SK-N-SH (cell line): ENCODE results near the gene COL8A2. TPM values are rescaled to one million over a fixed set of nuclear protein-coding genes. Genes with fewer than 3 reads are reported as not detected.

ENCODE experiments used
- CTCF ChIA-PET: fragments of 300-600, 350-600 bp; formaldehyde crosslinking; extraction: SDS; loops from one replicate; lab custom pipeline; 2021; lab: Yijun Ruan, JAX
- POLR2A ChIA-PET: fragments of 350-600 bp; sonication (Branson Sonifier 250); formaldehyde crosslinking; extraction: SDS; loops from one replicate; lab custom pipeline; 2020; ENCODE audit warnings: antibody characterized with exemption, inconsistent platforms; lab: Yijun Ruan, JAX
- DNase-seq: peaks from one replicate; pipeline ENCODE4 v3.0.0; 2012
- H2AFZ ChIP-seq: fragments of 200-600 bp; sonication (generic); 2 replicates; pipeline ENCODE4 v1.8.1; 2016; ENCODE audit warnings: antibody characterized with exemption, mild to moderate bottlenecking, low read depth
- H3F3A ChIP-seq: fragments of 200-600 bp; sonication (generic); replicated peaks from 2 replicates; pipeline ENCODE3; 2016; ENCODE audit warnings: antibody characterized with exemption, mild to moderate bottlenecking; ENCODE audit not compliant: insufficient read depth
- H3K27ac ChIP-seq, 2 experiments: fragments of 200-500 bp in 1 of 2; fragments of 200-600 bp in 1 of 2; sonication (Bioruptor generic) in 1 of 2; sonication (generic), shearing (Covaris generic) in 1 of 2; 2 replicates each; pipeline versions ENCODE4 v1.5.1 to v1.6.1; 2014 to 2016; ENCODE audit warnings: low read depth in 2 of 2, inconsistent platforms in 1 of 2, low read length in 1 of 2, mild to moderate bottlenecking in 1 of 2, mixed read lengths in 1 of 2
- H3K27me3 ChIP-seq: fragments of 200-600 bp; sonication (generic), shearing (Covaris generic); 2 replicates; pipeline ENCODE4 v1.6.1; 2016; ENCODE audit warnings: mixed run types; ENCODE audit not compliant: insufficient read depth
- H3K36me3 ChIP-seq, 2 experiments: fragments of 200-500 bp in 1 of 2; fragments of 200-600 bp in 1 of 2; sonication (Bioruptor generic) in 1 of 2; sonication (generic) in 1 of 2; replicated peaks in 1 of 2; 2 replicates each; pipeline versions ENCODE3 to v1.5.1; 2014 to 2016; ENCODE audit warnings: low read length in 1 of 2, mild to moderate bottlenecking in 1 of 2; ENCODE audit not compliant: insufficient read depth in 2 of 2, control insufficient read depth in 1 of 2
- H3K4me1 ChIP-seq, 2 experiments: fragments of 200-500 bp in 1 of 2; fragments of 200-600 bp in 1 of 2; sonication (Bioruptor generic) in 1 of 2; sonication (generic), shearing (Covaris generic) in 1 of 2; 2 replicates each; pipeline versions ENCODE4 v1.5.1 to v1.6.1; 2014 to 2016; ENCODE audit warnings: low read depth in 1 of 2, low read length in 1 of 2, mixed run types in 1 of 2; ENCODE audit not compliant: insufficient read depth in 2 of 2, control insufficient read depth in 1 of 2
- H3K4me2 ChIP-seq: fragments of 200-600 bp; sonication (generic), shearing (Covaris generic); 2 replicates; pipeline ENCODE4 v1.6.1; 2017; ENCODE audit warnings: mixed run types
- H3K4me3 ChIP-seq, 2 experiments: fragments of 200-500 bp in 1 of 2; fragments of 200-600 bp in 1 of 2; sonication (Bioruptor generic) in 1 of 2; sonication (generic), shearing (Covaris generic) in 1 of 2; 2 replicates each; pipeline versions ENCODE4 v1.5.1 to v1.8.1; 2014 to 2016; ENCODE audit warnings: low read depth in 2 of 2, inconsistent platforms in 1 of 2, low read length in 1 of 2, mild to moderate bottlenecking in 1 of 2, mixed read lengths in 1 of 2, moderate library complexity in 1 of 2
- H3K79me2 ChIP-seq: fragments of 200-600 bp; sonication (generic); 2 replicates; pipeline ENCODE4 v1.8.1; 2017; ENCODE audit warnings: mild to moderate bottlenecking; ENCODE audit not compliant: insufficient read depth
- H3K9ac ChIP-seq: fragments of 200-600 bp; sonication (generic); 2 replicates; pipeline ENCODE4 v1.6.1; 2017; ENCODE audit warnings: mixed run types
- H3K9me2 ChIP-seq: fragments of 200-600 bp; sonication (generic); 2 replicates; pipeline ENCODE4 v1.6.1; 2017; ENCODE audit warnings: mixed run types
- H3K9me3 ChIP-seq: fragments of 200-600 bp; sonication (generic); 2 replicates; pipeline ENCODE4 v1.6.1; 2017; ENCODE audit warnings: mixed run types, mild to moderate bottlenecking, moderate library complexity
- H4K20me1 ChIP-seq: fragments of 200-600 bp; sonication (generic); 2 replicates; pipeline ENCODE4 v1.6.1; 2017; ENCODE audit warnings: mild to moderate bottlenecking, mixed run types; ENCODE audit not compliant: insufficient read depth
- ELF1 ChIP-seq: IDR thresholded peaks from 2 replicates; pipeline ENCODE4 v1.4.0; 2012
- EP300 ChIP-seq, 2 experiments: IDR thresholded peaks; 2 replicates each; pipeline versions ENCODE4 v1.4.0 to v1.6.1; 2012; ENCODE audit warnings: borderline replicate concordance in 1 of 2, low read depth in 1 of 2, low read length in 1 of 2
- FOSL2 ChIP-seq: IDR thresholded peaks from 2 replicates; pipeline ENCODE4 v1.4.0; 2012; ENCODE audit warnings: low read depth, mild to moderate bottlenecking, moderate library complexity, borderline replicate concordance
- FOXJ3 ChIP-seq: sonication (generic); formaldehyde crosslinking; IDR thresholded peaks from 2 replicates; pipeline ENCODE4 v1.5.1; 2020; ENCODE audit warnings: mild to moderate bottlenecking, missing genetic modification reagents
- FOXM1 ChIP-seq: IDR thresholded peaks from 2 replicates; pipeline ENCODE4 v1.4.0; 2012; ENCODE audit warnings: low read depth, mild to moderate bottlenecking
- GABPA ChIP-seq: IDR thresholded peaks from 2 replicates; pipeline ENCODE4 v1.4.0; 2012; ENCODE audit warnings: low read depth, mild to moderate bottlenecking
- GATA2 ChIP-seq: sonication (generic); formaldehyde crosslinking; IDR thresholded peaks from 2 replicates; pipeline ENCODE4 v1.5.0; 2020; ENCODE audit warnings: mild to moderate bottlenecking, missing genetic modification reagents
- JUND ChIP-seq: IDR thresholded peaks from 2 replicates; pipeline ENCODE4 v1.4.0; 2012
- MAX ChIP-seq: IDR thresholded peaks from 2 replicates; pipeline ENCODE4 v1.4.0; 2012; ENCODE audit warnings: low read depth
- MXI1 ChIP-seq: IDR thresholded peaks from 2 replicates; pipeline ENCODE4 v1.6.1; 2012; ENCODE audit warnings: mild to moderate bottlenecking, low read depth, low read length, improper control_type of control experiment
- NFIC ChIP-seq: IDR thresholded peaks from 2 replicates; pipeline ENCODE4 v1.4.0; 2012; ENCODE audit warnings: borderline replicate concordance
- NRF1 ChIP-seq: IDR thresholded peaks from 2 replicates; pipeline ENCODE4 v1.6.1; 2012; ENCODE audit warnings: low read depth, mild to moderate bottlenecking, low read length
- PBX3 ChIP-seq: IDR thresholded peaks from 2 replicates; pipeline ENCODE4; 2012
- POLR2AphosphoS5 ChIP-seq: IDR thresholded peaks from 2 replicates; pipeline ENCODE4 v1.6.1; 2012; ENCODE audit warnings: low read depth, low read length
- REST ChIP-seq: IDR thresholded peaks from 2 replicates; pipeline ENCODE4 v1.6.1; 2012; ENCODE audit warnings: mild to moderate bottlenecking, low read depth, low read length, moderate library complexity
- RFX5 ChIP-seq: IDR thresholded peaks from 2 replicates; pipeline ENCODE4 v1.6.1; 2012; ENCODE audit warnings: mild to moderate bottlenecking, improper control_type of control experiment, low read length
- SMC3 ChIP-seq: IDR thresholded peaks from 2 replicates; pipeline ENCODE4 v1.6.1; 2012; ENCODE audit warnings: low read depth, low read length, improper control_type of control experiment
- TCF12 ChIP-seq: IDR thresholded peaks from 2 replicates; pipeline ENCODE4 v1.4.0; 2012
- TEAD4 ChIP-seq: IDR thresholded peaks from 2 replicates; pipeline ENCODE4 v1.4.0; 2012; ENCODE audit warnings: mild to moderate bottlenecking, borderline replicate concordance; ENCODE audit not compliant: insufficient read depth
- YY1 ChIP-seq: IDR thresholded peaks from 2 replicates; pipeline ENCODE4 v1.4.0; 2012; ENCODE audit warnings: low read depth, mild to moderate bottlenecking
- ZBTB33 ChIP-seq: IDR thresholded peaks from 2 replicates; pipeline ENCODE4 v1.4.0; 2012; ENCODE audit warnings: low read depth, borderline replicate concordance
- WGBS: methylation state at CpG from one replicate; pipeline ENCODE4 v1.1.6; 2017; ENCODE audit warnings: low lambda C conversion rate; 5-methylcytosine and 5-hydroxymethylcytosine counted together
- polyA plus RNA-seq, 3 experiments: library from polyadenylated mRNA; depleted of rRNA; stranded (reverse); fragments of >200 nt; gene quantifications; 2 replicates each; pipeline ENCODE4 v1.2.3, GENCODE V29; 2012

Gene COL8A2
- polyA plus RNA-seq, 1 of the 3 experiments (the other 2 are of a cell fraction) = 3.1 TPM

DNA sequence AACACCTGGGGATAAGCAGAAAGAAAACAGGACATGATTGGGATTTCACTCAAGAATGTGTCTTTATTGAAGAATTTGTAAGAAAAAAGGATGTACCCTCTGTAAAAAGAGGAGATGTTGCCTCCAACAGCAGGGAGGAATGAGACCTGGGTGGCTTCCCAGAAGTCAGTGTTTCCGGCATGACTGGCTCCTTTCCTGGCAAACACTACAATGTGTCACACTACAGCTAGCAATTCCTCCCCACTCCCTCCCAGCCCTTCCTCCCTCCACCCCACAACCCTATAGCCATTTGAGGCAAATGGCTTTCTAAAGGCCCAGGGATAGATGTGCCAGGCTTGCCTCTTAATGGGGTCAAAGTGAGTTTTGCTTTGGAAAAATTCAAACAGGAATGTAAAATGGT is 11.5 kb upstream of the COL8A2 start:
- Histone ChIP-seq H3K9me3 (no peaks in the 10 kb centered on the region), H3K4me3 (no peak overlapping the region), H3K9me2 (no peaks in the 10 kb centered on the region), H3K4me1 (peaks cover 14 to 47% of the 10 kb centered on the region in 2 experiments; a peak in 3 of 4 replicates), H3K27me3 (no peaks in the 10 kb centered on the region), H3K9ac (peak overlapping the region; percentile 45; the same call in 1 of the 2 replicates), H4K20me1 (no peaks in the 10 kb centered on the region), H3F3A (peaks cover 39% of the 10 kb centered on the region), H3K4me2 (peak overlapping the region; percentile 52), H3K79me2 (peaks cover 42% of the 10 kb centered on the region), H3K36me3 (peaks cover 23 to 29% of the 10 kb centered on the region in 2 experiments), H3K27ac (peak overlapping the region; percentile 74 to 89; a peak in 3 of 4 replicates), H2AFZ (no peak overlapping the region)
- POLR2A ChIA-PET = no interaction called here
- 40% methylated on average over 1 of the region's 1 CpG for WGBS
- TF ChIP-seq REST (0 out of 2 replicates have a peak, but pooled peaks have one; percentile 12), YY1 (peak; percentile 55; the same call in 1 of the 2 replicates), FOXJ3 (no peak), JUND (peak; percentile 65), NRF1 (no peak), SMC3 (no peak), ZBTB33 (no peak), FOXM1 (no peak), GABPA (peak; percentile 33; the same call in 1 of the 2 replicates), MAX (peak; percentile 89), NFIC (peak; percentile 89), MXI1 (no peak), TEAD4 (0 out of 2 replicates have a peak, but pooled peaks have one; percentile 34), TCF12 (peak; percentile 70), ELF1 (no peak; the same call in 1 of the 2 replicates), GATA2 (CRISPR knock-in tag) (no peak), FOSL2 (peak; percentile 53), POLR2AphosphoS5 (no peak), EP300 (IDR thresholded peaks at IDR 0.05; ENCODE audit: borderline replicate concordance in 1 of 2, low read depth in 1 of 2, low read length in 1 of 2) (peak in 1 of 2 experiments; percentile 53; a peak in 1 of 4 replicates), RFX5 (no peak), PBX3 (peak; percentile 51; the same call in 1 of the 2 replicates)
- DNase-seq = no peak
- CTCF ChIA-PET = interaction anchor here (0.8 to 17.9 kb wide), 3 partner anchors 9 to 32 kb away, joined by 3 to 700 read pairs (median 3); partner anchors contain the start of gene ADPRS
